H4 (cell line): ENCODE data around the gene ZNF174. TPM values are rescaled to one million over a fixed set of nuclear protein-coding genes. Genes with fewer than 3 reads are reported as not detected.

Experiments
- DNase-seq: peaks from one replicate; pipeline ENCODE4 v3.0.0-alpha.2; 2015; ENCODE audit warnings: low spot score
- total RNA-seq: library from RNA; depleted of rRNA; stranded (reverse); fragments of >200 nt; shearing (Covaris generic); gene quantifications from 2 replicates; pipeline ENCODE4 v1.2.3, GENCODE V29; 2014; rRNA removed

The ZNF174 gene
- total RNA-seq, 1 experiment from 2014 or later: 11.2 TPM

- DNase-seq: peak; percentile 82
These were observed 42.4 kb downstream of the ZNF174 start, which contains the start of the genes NAA60 and ZNF597 for GRCh38 chr16:3443108-3444031. TSS of gene NAA60 (plus strand) at chr16:3443680. CDS start at chr16:3476228, 32,548 bp downstream. TSS of gene ZNF597 (minus strand) at chr16:3443504. CDS start at chr16:3443153, 351 bp downstream.

DNA sequence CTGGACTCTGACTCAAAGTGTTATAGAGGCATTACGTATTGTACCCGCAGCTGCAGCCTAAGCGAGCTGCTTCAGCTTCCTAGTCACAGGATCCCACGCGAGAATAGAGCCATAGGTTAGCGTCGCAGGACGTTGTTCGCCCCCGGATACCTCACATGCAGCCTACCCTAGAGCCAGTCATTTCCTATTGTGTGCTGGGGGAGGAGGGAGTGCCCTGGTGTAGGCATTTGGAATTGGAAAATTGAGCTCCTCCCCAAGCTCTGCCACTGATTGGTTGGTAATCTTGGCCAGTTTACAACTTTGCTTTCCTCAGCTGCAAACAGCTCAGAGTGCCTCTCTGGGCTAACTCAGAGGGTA, 43.0 kb downstream of the ZNF174 start:
- DNase-seq: peak; percentile 26

DNA sequence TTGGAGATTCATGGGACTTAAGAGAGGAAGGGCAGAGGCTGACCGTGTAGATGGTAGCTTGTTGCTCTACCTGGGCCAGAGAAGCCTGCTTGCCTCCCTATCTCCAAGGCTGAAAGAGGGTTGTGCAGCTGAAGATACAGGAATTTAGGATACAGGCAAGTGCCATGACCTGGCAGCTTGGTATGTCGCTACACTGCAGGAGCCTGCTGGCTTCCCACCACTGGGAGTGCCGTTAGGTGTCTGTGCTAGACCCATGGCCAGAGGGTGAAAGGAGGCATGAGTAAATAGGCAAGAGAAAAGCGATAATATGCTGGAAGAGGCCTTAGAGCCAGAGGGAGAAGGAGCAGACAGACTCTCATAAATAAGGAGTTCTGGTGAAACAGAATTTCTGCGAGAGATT, 53.1 kb downstream of the ZNF174 start:
- no peak for DNase-seq

DNA sequence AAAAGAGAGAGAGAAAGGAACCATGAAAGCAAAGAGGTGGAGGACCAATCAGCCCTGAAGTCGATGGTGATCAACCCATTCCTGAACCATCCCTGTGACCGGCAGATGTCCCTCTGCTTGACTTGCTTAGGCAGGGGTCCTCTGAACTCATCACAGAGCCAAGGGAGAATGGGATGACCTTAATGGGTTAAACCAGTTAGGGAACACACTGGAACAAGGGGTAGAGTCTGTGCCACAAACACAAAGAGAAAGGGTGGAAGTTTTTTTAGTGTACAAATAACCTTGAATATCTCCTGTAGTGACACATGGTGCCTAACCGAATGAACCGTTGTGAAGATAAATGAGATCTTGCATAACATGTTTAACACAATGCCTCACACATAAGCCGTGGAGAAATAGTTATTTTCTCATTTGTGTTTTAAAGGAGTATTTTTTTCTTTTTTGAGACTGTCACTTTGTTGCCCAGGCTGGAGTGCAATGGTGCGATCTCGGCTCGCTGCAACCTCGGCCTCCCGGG, 53.7 kb downstream of the ZNF174 start:
- no peak for DNase-seq

- DNase-seq: peak; percentile 77
These were observed 56.6 kb downstream of the ZNF174 start for GRCh38 chr16:3457434-3458252.

DNA sequence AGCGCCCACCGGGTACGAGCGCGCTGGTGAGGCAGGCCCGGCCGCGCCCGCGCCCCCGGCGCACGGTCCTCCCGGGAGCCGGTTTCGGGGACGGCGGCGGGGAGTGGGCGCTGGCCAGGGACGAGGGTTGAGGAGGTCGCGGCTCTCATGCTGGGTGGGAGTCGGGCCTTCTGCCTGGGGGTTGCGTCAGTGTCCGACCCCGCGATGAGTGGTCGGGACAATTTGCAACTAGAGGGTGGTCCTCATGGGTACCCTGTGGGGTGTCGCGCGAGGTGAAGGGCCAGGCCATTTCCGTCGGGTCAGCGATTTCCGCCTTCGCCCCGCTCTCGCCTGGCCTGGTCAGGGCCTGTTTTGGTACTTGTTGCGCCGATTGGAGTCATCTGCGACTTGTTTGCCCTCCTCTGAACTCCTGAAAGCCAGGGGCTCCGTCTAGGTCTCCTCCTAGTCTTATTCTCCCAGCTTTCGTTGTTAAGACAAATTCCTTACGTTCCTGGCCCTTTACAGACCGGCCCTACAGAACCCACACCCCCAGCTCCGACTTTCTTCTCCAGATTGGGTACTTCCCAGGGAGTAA, 57.4 kb downstream of the ZNF174 start:
- no peak for DNase-seq

DNA sequence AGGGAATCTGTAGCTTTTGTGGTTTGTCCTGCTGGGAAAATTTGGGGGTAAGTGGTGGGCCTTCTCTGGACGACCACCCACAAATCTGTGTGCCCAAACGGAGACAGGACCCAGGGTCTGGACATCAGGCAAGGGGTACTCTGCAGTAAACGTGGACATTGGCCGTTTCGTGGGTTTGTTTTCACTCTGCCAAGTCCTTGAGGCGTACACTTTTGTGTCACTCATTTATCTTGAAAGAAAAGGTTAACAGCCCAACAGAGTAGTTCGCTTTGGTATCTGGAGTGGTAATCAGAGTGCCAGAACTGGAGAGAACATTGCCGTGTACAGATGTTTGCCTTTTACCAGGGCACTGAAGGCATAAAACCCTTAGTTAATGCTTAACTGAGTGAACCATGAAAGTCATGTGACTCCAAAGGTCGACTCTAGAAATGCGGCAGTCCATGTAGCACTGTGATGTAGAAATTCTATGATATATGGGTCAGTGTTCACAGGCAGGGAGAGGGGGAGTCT, 57.9 kb downstream of the ZNF174 start:
- no peak for DNase-seq

Other genes starting within 250 kb of the ZNF174 start
- gene OR1F1, start 213.0 kb upstream of the ZNF174 start, total RNA-seq: 0.81 TPM in 1 of 2 replicates, not detected in the other
- gene ZNF200, start 166.1 kb upstream of the ZNF174 start, total RNA-seq: 11.5 and 11.8 TPM in 2 replicates
- 1.2 TPM in 1 of 2 replicates, not detected in the other for gene MEFV, start 144.6 kb upstream of the ZNF174 start, total RNA-seq
- gene ZNF263, start 117.7 kb upstream of the ZNF174 start, total RNA-seq: 24.4 and 28.8 TPM in 2 replicates
- 4.9 and 5.4 TPM in 2 replicates for gene TIGD7, start 95.8 kb upstream of the ZNF174 start, total RNA-seq
- gene ZNF75A, start 95.7 kb upstream of the ZNF174 start, total RNA-seq: 21.7 and 23.5 TPM in 2 replicates
- not detected in 2 replicates for gene OR2C1, start 45.3 kb upstream of the ZNF174 start, total RNA-seq
- 14.6 and 17.6 TPM in 2 replicates for gene ZSCAN32, start 211 bp upstream of the ZNF174 start, total RNA-seq
- 0.90 and 1.1 TPM in 2 replicates for gene ZNF597, start 42.3 kb downstream of the ZNF174 start, total RNA-seq
- gene NAA60, start 42.5 kb downstream of the ZNF174 start, total RNA-seq: 2.7 and 8.7 TPM in 2 replicates
- gene C16orf90, start 94.3 kb downstream of the ZNF174 start, total RNA-seq: not detected in 2 replicates
- 13.4 and 18.3 TPM in 2 replicates for gene CLUAP1, start 99.8 kb downstream of the ZNF174 start, total RNA-seq
- gene NLRC3, start 176.2 kb downstream of the ZNF174 start, total RNA-seq: not detected in 2 replicates
- gene SLX4, start 210.4 kb downstream of the ZNF174 start, total RNA-seq: 2.0 and 3.3 TPM in 2 replicates